ENCODE data around the gene L1CAM. TPM values are rescaled to one million over a fixed set of nuclear protein-coding genes. Genes with fewer than 3 reads are reported as not detected.
"Not testable (repeated sequence)": the region's sequence is repeated elsewhere in the genome, so short reads cannot be mapped to it uniquely, and the experiment has no call there.

L1CAM gene
- total RNA-seq, 2 experiments from 2014 or later: 3.6 to 4.9 TPM

GRCh38 chrX:153827016-153827415, 59.0 kb downstream of the L1CAM start:
- H3K4me3 Mint-ChIP-seq: no peak overlapping the region
- no peak for ATAC-seq

GRCh38 chrX:153825042-153825441, 60.9 kb downstream of the L1CAM start:
- no peak overlapping the region for H3K4me3 Mint-ChIP-seq
- H3K27ac Mint-ChIP-seq: no peak overlapping the region
- DNase-seq (no peak), ATAC-seq (no peak)
- H3K36me3 Mint-ChIP-seq: no peaks in the 10 kb centered on the region
- no peaks in the 10 kb centered on the region for H3K9me3 Mint-ChIP-seq (ENCODE audit: low read depth)
- H3K4me1 Mint-ChIP-seq: peaks cover 19% of the 10 kb centered on the region
- CTCF ChIA-PET: no interaction called here
- peaks cover 30% of the 10 kb centered on the region for H3K27me3 Mint-ChIP-seq

More at GRCh38 chrX:153827016-153827415, 59.0 kb downstream of the L1CAM start:
- CTCF ChIA-PET: no interaction called here
- DNase-seq: no peak
- H3K27me3 Mint-ChIP-seq: peaks cover 36% of the 10 kb centered on the region
- no peaks in the 10 kb centered on the region for H3K9me3 Mint-ChIP-seq (ENCODE audit: low read depth)
- H3K4me1 Mint-ChIP-seq: peaks cover 8% of the 10 kb centered on the region
- no peaks in the 10 kb centered on the region for H3K36me3 Mint-ChIP-seq
- no peak overlapping the region for H3K27ac Mint-ChIP-seq

- Mint-ChIP-seq H3K27me3 (peaks cover 33% of the 10 kb centered on the region), H3K36me3 (no peaks in the 10 kb centered on the region), H3K9me3 (ENCODE audit: low read depth) (no peaks in the 10 kb centered on the region), H3K4me1 (peaks cover 19% of the 10 kb centered on the region), H3K4me3 (no peak overlapping the region), H3K27ac (no peak overlapping the region)
- CTCF ChIA-PET: no interaction called here
- DNase-seq (no peak), ATAC-seq (no peak)
These were observed 61.6 kb downstream of the L1CAM start for GRCh38 chrX:153824348-153824747.

- no peak for DNase-seq
- no peaks in the 10 kb centered on the region for H3K9me3 Mint-ChIP-seq (ENCODE audit: low read depth)
- no peak for ATAC-seq
- CTCF ChIA-PET: no interaction called here
- H3K27me3 Mint-ChIP-seq: peaks cover 17% of the 10 kb centered on the region
- peaks cover 28% of the 10 kb centered on the region for H3K4me1 Mint-ChIP-seq
- H3K4me3 Mint-ChIP-seq: no peak overlapping the region
- H3K27ac Mint-ChIP-seq: no peak overlapping the region
- no peaks in the 10 kb centered on the region for H3K36me3 Mint-ChIP-seq
These were observed 64.9 kb downstream of the L1CAM start for GRCh38 chrX:153821066-153821465.

- Mint-ChIP-seq H3K4me1 (peaks cover 28% of the 10 kb centered on the region), H3K27me3 (peaks cover 16% of the 10 kb centered on the region), H3K36me3 (no peaks in the 10 kb centered on the region), H3K27ac (no peak overlapping the region), H3K9me3 (ENCODE audit: low read depth) (no peaks in the 10 kb centered on the region), H3K4me3 (no peak overlapping the region)
- CTCF ChIA-PET: no interaction called here
- DNase-seq: no peak
- no peak for ATAC-seq
These were observed 65.4 kb downstream of the L1CAM start for GRCh38 chrX:153820601-153821000.

DNA sequence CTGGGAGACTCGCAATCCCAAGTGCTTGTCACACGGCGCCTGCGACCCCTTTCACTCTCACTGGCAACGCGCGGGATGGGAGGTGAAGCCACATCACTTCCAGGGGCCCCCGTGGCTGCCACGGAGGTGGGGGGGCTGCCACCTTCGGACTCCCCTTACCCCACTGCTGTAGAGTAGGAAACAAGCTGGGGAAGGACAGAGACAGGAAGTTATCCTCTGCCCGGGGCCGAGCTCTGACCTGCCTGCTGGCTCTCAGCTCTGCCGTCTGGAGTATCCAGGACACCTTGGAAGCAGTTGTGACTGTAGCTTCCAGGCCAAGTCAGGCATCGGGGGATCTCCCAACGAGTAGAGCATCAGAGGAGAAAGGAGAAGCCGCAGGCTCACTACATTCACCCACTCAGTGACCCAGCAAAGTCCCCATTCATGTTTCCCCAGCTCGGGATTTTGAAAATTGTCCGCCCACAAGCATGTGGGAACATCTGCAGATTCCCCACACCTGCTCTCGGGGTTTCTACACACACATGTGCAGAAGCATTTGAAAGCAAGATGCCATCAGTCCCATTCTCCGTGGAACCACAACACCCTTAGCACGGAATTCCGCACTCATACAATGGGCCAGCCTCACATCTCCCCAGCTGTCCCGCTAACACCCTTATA, 66.5 kb downstream of the L1CAM start:
- no peak for DNase-seq
- no peak for ATAC-seq
- Mint-ChIP-seq H3K27me3 (peaks cover 19% of the 10 kb centered on the region), H3K9me3 (ENCODE audit: low read depth) (no peaks in the 10 kb centered on the region), H3K27ac (no peak overlapping the region), H3K36me3 (no peaks in the 10 kb centered on the region), H3K4me3 (no peak overlapping the region), H3K4me1 (peaks cover 28% of the 10 kb centered on the region)
- CTCF ChIA-PET: no interaction called here

DNA sequence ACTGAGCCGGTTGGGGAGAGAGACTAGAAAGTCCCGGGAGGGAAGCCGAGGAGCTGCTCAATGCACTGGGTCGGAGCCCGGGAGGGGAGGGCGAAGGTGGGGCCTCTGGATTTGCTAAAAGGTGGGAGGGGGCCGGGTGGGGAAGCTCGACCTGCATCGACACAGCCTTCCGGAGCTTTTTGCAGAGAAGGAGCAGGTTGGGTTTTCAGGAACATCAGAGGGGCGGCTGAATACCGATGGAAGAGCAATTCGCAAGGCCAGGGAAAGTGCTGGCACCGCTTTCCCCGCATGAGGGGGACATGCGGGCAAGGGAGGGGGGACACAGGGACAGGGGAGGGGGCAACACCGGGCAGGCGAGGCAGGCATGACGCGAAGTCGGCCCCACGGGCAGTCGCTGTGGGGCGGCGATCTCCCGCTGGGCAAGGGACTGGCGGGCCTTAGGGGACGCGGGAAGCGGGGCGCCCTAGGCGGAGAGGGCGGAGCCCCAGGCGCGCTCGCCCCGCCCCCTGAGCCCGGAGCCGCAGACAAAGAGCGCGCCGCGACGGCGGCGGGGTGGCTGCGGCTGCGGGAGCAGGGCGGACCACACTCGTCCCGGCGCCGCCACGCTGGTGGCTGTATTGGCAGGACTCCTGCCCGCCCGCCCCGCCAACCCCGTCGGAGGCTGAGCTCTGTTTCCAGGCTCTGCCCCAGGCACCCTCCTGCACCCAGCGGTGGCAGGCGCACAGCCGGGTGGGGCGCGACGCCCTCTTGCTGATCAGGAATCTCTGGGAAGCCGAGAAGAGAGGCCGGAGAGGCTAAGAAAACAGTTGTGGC, 67.2 kb downstream of the L1CAM start:
- no peak overlapping the region for H3K4me3 Mint-ChIP-seq
- H3K9me3 Mint-ChIP-seq (ENCODE audit: low read depth): no peaks in the 10 kb centered on the region
- CTCF ChIA-PET: interaction anchor here (1.1 to 1.3 kb wide), 2 partner anchors 19 to 30 kb away, joined by 3 read pairs; no protein-coding TSS in a partner anchor
- no peak overlapping the region for H3K27ac Mint-ChIP-seq
- DNase-seq (peak; percentile 50), ATAC-seq (peak; percentile 87)
- peaks cover 20% of the 10 kb centered on the region for H3K27me3 Mint-ChIP-seq
- peaks cover 29% of the 10 kb centered on the region for H3K4me1 Mint-ChIP-seq
- H3K36me3 Mint-ChIP-seq: no peaks in the 10 kb centered on the region

DNA sequence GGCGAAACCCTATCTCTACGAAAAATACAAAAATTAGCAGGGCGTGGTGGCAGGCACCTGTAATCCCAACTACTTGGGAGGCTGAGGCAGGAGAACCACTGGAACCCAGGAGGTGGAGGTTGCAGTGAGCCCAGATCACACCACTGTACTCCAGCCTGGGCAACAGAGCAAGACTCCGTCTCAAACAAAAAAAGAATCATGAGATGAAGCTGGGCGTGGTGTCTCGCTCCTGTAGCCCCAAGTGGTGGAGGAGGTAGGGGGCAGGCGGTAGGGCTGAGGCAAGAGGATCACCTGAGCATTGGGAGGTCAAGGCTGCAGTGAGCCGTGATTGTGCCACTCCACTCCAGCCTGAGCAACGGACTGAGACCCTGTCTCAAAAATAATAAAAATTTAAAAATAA, 67.9 kb downstream of the L1CAM start:
- peaks cover 23% of the 10 kb centered on the region for H3K27me3 Mint-ChIP-seq
- not testable (repeated sequence) for H3K36me3 Mint-ChIP-seq; H3K4me3 Mint-ChIP-seq; ATAC-seq; H3K9me3 Mint-ChIP-seq (ENCODE audit: low read depth); DNase-seq; H3K27ac Mint-ChIP-seq
- CTCF ChIA-PET: interaction anchor here (1.1 to 1.3 kb wide), 2 partner anchors 20 to 30 kb away, joined by 3 read pairs; no protein-coding TSS in a partner anchor
- H3K4me1 Mint-ChIP-seq: peaks cover 29% of the 10 kb centered on the region

DNA sequence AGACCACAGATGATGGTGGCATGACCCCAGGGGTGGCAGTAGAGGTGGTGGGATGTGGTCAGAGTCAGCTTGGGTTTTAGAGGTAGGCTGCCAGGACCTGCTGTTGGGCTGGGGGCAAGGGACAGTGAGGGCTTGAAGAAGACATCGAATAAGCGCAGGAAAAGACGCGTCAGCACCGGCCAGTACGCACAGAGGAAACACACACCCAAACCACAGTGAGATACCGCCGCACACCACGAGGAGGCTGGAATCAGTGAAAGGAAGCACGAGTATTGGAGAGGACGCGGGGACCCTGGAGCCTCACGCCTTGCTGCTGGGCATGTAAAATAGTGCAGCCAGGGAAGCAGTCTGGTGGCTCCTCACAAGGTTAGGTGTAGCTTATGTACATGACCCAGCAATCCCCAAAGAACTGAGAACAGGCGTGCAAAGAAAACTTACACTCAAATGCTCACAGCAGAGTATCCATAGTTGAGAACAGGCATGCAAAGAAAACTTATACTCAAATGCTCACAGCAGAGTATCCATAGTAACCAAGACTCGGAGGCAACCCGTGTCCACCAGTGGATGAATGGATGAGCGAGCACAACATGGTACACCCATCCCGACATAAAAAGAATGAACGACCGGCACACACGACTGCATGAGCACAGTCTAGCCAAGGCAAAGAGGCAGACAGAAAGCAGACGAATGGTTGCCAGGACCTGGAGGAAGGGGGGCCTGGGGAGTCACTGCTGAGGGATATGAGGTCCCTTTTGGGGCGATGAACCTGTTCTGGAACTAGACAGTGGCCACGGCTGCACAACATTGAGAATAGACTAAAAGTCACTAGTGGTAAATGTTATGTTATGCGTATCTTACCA, 68.9 kb downstream of the L1CAM start:
- CTCF ChIA-PET: interaction anchor here (1.3 kb wide), 1 partner anchor 31 kb away, joined by 3 read pairs; no protein-coding TSS in a partner anchor
- Mint-ChIP-seq H3K4me3 (no peak overlapping the region), H3K27me3 (peaks cover 33% of the 10 kb centered on the region), H3K27ac (no peak overlapping the region), H3K9me3 (ENCODE audit: low read depth) (no peaks in the 10 kb centered on the region), H3K4me1 (peaks cover 22% of the 10 kb centered on the region), H3K36me3 (no peaks in the 10 kb centered on the region)
- peak; percentile 58 for DNase-seq
- ATAC-seq: peak; percentile 55

DNA sequence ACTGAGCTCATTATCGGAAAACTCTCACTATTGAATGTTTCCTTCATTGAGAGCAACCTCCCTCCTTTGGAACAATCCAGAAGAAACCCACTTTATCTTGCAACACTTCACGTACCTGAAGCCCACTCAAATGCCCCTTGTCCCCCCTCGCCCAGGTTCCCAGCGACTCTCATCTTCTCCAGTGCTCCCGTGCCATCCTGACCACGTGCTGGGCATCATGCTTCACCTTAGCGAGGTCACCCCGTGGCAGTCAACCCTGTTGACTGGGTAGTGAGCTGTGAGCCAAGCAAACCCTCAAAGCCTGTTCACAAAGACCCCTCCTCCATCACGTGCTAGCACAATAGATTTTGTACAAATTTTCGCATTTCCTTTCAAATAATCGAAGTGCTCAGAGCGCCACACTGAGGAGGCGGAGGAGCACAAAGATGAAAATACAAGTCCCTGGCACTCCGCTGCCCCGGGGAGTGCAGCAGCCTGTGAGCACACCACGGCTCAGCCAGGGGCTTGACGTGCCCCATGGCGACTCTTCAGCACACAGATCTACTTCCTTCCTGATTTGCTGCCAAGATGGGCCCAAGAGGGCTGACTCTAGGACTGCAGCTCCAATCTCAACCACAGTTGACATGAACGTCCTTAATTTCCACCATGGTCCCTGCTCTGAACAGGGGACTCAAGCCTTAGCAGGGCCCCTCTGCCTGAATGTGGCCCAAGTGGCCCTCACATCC, 71.2 kb downstream of the L1CAM start:
- H3K36me3 Mint-ChIP-seq: no peaks in the 10 kb centered on the region
- CTCF ChIA-PET: no interaction called here
- DNase-seq (no peak), ATAC-seq (no peak)
- H3K9me3 Mint-ChIP-seq (ENCODE audit: low read depth): no peaks in the 10 kb centered on the region
- H3K4me1 Mint-ChIP-seq: peaks cover 10% of the 10 kb centered on the region
- H3K4me3 Mint-ChIP-seq: no peak overlapping the region
- no peak overlapping the region for H3K27ac Mint-ChIP-seq
- H3K27me3 Mint-ChIP-seq: peaks cover 33% of the 10 kb centered on the region

DNA sequence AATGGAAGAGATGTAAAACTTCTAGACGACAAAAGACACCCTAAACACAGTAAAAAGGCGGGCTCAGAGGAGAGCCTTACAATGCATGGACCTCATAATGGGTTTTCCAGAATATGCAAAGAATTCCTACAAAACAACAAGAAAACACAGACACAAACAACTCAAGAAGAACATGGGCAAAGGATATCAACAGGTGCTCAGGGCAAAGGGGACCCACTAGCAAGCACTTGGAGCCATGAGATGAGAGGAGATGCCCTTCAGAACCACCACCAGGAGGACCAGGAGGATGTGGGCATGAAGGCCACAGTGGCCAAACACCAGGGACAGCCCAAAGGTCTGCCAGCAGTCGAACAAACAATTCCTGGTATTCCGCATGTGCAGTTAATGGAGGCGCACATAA, 72.8 kb downstream of the L1CAM start:
- ATAC-seq (no peak), DNase-seq (no peak)
- Mint-ChIP-seq H3K9me3 (ENCODE audit: low read depth) (no peaks in the 10 kb centered on the region), H3K36me3 (no peaks in the 10 kb centered on the region), H3K4me1 (peaks cover 10% of the 10 kb centered on the region), H3K27me3 (peaks cover 27% of the 10 kb centered on the region), H3K27ac (no peak overlapping the region), H3K4me3 (no peak overlapping the region)
- CTCF ChIA-PET: no interaction called here

GRCh38 chrX:153812220-153812619, 73.8 kb downstream of the L1CAM start:
- DNase-seq (no peak), ATAC-seq (no peak)
- H3K4me1 Mint-ChIP-seq: peaks cover 10% of the 10 kb centered on the region
- H3K4me3 Mint-ChIP-seq: no peak overlapping the region
- peaks cover 24% of the 10 kb centered on the region for H3K27me3 Mint-ChIP-seq
- H3K9me3 Mint-ChIP-seq (ENCODE audit: low read depth): no peaks in the 10 kb centered on the region
- no peaks in the 10 kb centered on the region for H3K36me3 Mint-ChIP-seq
- CTCF ChIA-PET: no interaction called here
- H3K27ac Mint-ChIP-seq: no peak overlapping the region
